ENCODE results near the gene BTBD9.

DNA sequence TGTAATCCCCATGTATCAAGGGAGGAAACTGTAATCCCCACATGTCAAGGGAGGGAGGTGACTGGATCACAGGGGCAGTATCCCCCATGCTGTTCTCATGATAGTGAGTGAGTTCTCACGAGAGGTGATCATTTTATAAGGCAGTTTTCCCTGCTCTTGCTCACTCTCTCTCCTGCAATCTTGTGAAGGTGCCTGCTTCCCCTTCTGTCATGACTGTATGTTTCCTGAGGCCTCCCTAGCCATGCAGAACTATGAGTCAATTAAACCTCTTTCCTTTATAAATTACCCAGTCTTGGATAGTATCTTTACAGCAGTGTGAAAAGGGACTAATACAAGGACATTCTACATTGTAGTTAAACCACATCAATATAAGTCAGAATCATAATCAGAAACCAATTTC is 112.4 kb downstream of the BTBD9 start:
- TF ChIP-seq, protein P1, sequence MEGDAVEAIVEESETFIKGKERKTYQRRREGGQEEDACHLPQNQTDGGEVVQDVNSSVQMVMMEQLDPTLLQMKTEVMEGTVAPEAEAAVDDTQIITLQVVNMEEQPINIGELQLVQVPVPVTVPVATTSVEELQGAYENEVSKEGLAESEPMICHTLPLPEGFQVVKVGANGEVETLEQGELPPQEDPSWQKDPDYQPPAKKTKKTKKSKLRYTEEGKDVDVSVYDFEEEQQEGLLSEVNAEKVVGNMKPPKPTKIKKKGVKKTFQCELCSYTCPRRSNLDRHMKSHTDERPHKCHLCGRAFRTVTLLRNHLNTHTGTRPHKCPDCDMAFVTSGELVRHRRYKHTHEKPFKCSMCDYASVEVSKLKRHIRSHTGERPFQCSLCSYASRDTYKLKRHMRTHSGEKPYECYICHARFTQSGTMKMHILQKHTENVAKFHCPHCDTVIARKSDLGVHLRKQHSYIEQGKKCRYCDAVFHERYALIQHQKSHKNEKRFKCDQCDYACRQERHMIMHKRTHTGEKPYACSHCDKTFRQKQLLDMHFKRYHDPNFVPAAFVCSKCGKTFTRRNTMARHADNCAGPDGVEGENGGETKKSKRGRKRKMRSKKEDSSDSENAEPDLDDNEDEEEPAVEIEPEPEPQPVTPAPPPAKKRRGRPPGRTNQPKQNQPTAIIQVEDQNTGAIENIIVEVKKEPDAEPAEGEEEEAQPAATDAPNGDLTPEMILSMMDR (conservative IDR thresholded peaks at IDR 0.05): no peak
- no peak for TF ChIP-seq EZH2 (IDR thresholded peaks at IDR 0.05; ENCODE audit: low read depth)

Data from PC-9 (cell line).